GM12875 (cell line): ENCODE results near the gene HLF.
"Not testable (repeated sequence)": the region's sequence is repeated elsewhere in the genome, so short reads cannot be mapped to it uniquely, and the experiment has no call there.

Experiments used
- H3K4me3 ChIP-seq: one replicate; pipeline ENCODE4 v1.5.1; 2011; ENCODE audit warnings: low read depth, low read length, control low read depth
- TF ChIP-seq, protein P1 (sequence below): IDR thresholded peaks from 2 replicates; pipeline ENCODE4 v1.5.1; 2011; ENCODE audit warnings: low read depth, mild to moderate bottlenecking, control low read depth, inconsistent platforms, low read length, moderate library complexity, borderline replicate concordance; ENCODE audit not compliant: insufficient read depth

Gene HLF

DNA sequence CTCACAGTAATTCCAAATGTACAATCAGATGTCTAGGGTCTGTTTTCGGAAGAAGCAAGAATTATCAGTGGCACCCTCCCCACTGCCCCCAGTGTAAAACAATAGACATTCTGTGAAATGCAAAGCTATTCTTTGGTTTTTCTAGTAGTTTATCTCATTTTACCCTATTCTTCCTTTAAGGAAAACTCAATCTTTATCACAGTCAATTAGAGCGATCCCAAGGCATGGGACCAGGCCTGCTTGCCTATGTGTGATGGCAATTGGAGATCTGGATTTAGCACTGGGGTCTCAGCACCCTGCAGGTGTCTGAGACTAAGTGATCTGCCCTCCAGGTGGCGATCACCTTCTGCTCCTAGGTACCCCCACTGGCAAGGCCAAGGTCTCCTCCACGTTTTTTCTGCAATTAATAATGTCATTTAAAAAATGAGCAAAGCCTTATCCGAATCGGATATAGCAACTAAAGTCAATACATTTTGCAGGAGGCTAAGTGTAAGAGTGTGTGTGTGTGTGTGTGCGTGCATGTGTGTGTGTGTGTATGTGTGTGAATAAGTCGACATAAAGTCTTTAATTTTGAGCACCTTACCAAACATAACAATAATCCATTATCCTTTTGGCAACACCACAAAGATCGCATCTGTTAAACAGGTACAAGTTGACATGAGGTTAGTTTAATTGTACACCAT is 59.7 kb downstream of the HLF start:
- no peak overlapping the region for H3K4me3 ChIP-seq
- TF ChIP-seq, protein P1, sequence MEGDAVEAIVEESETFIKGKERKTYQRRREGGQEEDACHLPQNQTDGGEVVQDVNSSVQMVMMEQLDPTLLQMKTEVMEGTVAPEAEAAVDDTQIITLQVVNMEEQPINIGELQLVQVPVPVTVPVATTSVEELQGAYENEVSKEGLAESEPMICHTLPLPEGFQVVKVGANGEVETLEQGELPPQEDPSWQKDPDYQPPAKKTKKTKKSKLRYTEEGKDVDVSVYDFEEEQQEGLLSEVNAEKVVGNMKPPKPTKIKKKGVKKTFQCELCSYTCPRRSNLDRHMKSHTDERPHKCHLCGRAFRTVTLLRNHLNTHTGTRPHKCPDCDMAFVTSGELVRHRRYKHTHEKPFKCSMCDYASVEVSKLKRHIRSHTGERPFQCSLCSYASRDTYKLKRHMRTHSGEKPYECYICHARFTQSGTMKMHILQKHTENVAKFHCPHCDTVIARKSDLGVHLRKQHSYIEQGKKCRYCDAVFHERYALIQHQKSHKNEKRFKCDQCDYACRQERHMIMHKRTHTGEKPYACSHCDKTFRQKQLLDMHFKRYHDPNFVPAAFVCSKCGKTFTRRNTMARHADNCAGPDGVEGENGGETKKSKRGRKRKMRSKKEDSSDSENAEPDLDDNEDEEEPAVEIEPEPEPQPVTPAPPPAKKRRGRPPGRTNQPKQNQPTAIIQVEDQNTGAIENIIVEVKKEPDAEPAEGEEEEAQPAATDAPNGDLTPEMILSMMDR = no peak

DNA sequence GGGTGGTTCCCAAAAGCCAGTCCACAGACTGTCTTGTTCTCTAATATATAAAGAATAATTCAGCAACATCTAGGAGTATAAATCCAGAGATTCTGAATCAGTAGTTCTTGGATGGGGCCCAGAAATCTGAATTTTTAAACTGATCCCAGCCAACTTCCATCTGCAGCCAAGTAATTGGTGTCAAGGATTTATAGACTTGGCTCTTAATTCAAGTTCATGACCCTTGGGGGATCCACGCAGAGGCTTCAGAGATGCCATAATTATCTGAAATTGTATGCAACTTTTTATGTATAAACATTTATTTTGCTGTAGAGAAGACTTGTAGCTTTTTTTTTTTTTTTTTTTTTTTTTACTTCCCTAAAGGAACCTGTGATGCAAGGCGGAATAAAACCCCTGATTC is 60.6 kb downstream of the HLF start:
- TF ChIP-seq, protein P1 = no peak
- H3K4me3 ChIP-seq = no peak overlapping the region

DNA sequence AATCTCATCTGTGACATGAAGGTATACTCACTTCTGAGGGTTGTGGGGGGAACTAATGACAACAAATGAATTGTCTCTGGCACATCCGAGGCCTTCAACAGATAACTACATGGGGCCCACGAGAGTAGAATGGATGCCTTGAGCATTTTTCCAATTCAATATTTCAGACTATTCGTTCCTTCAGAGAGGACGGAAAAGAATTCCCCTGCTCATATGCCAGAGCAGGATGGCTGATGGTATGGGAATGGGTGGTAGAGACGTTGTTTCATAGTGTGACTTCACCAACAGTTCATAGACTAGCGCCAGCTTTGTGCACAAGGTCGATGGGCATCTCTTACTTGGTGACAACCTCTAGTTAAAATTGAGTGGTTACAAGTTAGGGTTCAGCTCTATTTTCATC is 61.3 kb downstream of the HLF start:
- TF ChIP-seq, protein P1 = no peak
- no peak overlapping the region for H3K4me3 ChIP-seq

DNA sequence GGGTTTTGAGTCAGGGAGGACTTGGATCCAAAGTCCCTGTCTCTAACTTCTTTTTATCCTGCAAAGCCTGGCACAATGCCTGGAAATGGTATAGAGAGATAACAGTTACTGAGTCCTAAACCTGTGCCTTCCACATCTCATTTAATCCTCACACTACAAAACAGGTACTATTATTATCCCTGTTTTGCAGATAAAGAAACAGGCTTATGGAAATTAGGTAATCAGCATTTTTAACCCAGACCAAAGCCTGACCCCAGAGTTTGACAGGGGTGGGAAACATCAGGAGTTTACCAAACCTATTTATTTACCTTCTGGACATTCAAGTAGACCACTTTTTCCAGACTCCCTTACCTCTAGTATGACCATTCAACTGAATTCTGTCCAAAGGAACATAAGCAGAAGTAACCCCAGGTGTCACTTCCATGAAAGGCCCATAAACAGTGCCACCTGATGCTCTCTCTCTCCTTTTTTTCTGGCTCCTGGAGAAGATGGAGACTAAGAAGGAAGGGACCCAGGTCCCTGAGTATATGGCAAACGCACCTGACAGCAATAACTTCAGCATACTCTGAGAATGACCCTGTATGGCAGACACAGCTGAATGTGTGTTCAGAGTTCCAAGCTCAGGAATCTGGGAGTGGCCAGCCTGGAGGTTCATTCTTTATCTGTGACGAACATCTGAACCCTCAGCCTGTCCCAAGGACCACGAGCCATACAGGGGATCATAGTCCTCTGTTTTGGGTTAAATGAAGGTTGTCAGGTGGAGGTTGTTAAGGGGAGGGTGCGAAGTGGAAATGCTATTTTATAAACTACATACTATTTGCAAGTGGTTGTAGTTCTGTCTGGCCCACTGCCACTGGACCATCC is 62.7 kb downstream of the HLF start:
- TF ChIP-seq, protein P1 = no peak

DNA sequence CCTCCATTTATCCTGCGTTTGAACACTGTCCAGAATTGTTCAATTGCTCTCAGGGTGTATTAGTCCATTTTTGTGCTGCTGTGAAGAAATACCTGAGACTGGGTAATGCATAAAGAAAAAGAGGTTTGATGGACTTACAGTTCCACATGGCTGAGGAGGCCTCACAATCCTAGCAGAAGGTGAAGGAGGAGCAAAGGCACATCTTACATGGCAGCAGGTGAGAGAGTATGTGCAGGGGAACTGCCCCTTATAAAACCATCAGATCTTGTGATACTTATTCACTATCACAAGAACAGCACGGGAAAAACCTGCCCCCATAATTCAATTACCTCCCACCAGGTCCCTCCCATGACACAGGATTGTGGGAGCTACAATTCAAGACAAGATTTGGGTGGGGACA is 63.8 kb downstream of the HLF start:
- not testable (repeated sequence) for H3K4me3 ChIP-seq

More for the DNA sequence above, 62.7 kb downstream of the HLF start:
- no peak overlapping the region for H3K4me3 ChIP-seq

DNA sequence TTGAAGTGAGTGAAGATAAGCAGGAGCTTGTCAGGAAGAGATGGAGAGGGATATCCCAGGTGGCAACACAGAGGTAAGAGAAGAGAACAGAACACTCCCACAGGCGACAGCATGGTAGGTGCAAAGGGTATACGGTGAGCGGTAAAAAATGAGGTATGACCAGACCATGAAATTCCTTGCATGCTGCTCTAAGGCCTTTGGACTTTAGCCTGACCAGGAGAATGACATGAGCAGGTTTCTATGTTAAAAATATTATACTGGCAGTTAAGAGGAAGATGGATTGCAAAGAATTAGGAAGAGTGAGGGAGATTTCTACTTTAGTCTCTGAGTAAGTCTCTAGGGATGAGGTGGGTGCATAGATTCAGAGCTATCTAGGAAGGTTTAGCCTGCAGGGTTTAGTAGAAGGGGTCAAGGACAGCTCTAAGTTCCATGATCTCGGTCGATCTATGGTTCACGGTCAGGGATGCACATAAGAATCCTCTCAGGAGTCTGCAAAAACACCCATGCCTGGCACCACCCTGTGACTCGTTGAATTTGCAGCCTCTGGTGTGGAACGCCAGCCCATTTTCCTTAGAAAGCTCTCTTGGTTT is 65.7 kb downstream of the HLF start:
- TF ChIP-seq, protein P1 = no peak
- H3K4me3 ChIP-seq = no peak overlapping the region

DNA sequence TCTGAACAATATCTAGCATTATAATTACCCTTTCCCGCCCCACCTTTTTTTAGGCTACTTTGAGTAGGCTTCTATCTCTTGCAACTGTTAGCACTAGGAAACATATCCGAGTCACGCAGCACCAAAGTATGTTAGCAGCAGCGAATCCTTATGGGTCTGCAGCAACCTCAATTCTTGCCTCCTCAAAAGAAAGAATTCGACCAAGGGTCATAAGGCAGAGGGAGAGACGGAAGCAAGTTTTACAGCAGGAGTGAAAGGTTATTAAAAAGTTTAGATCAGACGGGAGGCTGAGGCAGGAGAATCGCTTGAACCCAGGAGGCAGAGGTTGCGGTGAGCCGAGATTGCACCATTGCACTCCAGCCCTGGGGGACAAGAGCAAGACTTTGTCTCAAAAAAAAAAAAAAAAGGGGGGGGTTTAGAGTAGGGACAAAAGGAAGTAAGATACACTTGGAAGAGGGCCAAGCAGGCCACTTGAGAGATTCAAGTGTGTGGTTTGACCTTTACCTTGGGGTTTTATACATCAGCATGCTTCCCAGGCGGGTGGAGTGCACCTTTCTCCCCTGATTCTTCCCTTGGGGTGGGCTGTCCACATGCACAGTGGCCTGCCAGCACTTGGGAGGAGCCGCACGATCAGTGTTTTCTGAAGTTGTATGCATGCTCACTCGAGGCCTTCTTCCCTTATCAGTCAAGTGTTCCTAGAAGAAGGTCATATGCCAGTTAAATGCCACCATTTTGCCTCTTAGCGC is 67.7 kb downstream of the HLF start:
- H3K4me3 ChIP-seq = no peak overlapping the region
- TF ChIP-seq, protein P1 = no peak
